Adipose tissue (tissue), 3 donors: ENCODE results near the gene RPTOR. TPM values are rescaled to one million over a fixed set of nuclear protein-coding genes. Genes with fewer than 3 reads are reported as not detected.

Experiments used
- H3K27ac ChIP-seq: one replicate; pipeline ENCODE4 v1.5.1; 2013; ENCODE audit warnings: low read depth, low read length
- WGBS, 3 donors: extraction: QIAGEN DNeasy Blood & Tissue Kit; methylation state at CpG; one replicate each; pipeline ENCODE4 v1.1.7; 2013; 5-methylcytosine and 5-hydroxymethylcytosine counted together
- polyA plus RNA-seq, 3 donors: library from polyadenylated mRNA; stranded (reverse); fragments of 200-250 nt; gene quantifications; one replicate each; pipeline ENCODE4 v1.2.3, GENCODE V29; 2013
- donor health status: healthy with polysubstance abuse.
- donor health status: Bipolar disorder and iron deficiency.
- donor health status: healthy.

Gene RPTOR
- polyA plus RNA-seq, 3 donors, result 5.8 to 13.2 (median 7.5) TPM

DNA sequence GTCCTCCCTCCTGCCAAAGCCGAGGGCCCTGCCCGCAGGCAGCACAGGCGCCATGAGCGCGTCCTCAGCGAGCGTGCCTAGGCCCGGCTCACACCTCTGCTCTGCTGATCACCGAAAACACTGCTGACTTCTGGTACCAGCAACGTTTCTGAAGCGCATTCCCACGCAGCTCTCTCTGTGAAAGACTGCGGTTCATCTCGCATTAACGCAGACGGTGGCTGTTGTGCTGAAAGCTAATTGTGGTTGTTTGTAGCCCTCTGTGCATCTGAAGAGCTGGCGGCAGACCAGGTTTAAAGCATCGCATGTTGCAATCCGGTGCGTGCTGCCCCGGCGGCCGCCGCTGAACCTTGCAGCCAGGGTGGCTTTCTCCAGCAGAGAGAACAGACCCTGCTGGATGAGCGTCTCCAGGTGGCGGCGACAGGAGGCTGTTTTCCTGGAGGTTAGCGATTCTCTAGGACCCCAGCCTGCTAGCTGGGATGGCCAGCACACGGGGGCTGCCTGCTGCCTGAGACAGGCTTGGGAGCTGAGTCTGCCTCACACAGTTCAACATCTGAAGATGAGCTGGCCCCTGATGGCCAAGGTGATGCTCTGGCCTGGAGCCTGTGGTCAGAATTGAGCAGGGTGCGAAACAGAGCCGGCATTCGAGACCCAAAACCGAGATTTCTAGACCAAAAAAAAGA, 397.2 kb downstream of the RPTOR start:
- H3K27ac ChIP-seq, result no peak overlapping the region
- 75 to 81% (median 75%) methylated on average over 32 to 33 of the region's 33 CpGs for WGBS, 3 donors

DNA sequence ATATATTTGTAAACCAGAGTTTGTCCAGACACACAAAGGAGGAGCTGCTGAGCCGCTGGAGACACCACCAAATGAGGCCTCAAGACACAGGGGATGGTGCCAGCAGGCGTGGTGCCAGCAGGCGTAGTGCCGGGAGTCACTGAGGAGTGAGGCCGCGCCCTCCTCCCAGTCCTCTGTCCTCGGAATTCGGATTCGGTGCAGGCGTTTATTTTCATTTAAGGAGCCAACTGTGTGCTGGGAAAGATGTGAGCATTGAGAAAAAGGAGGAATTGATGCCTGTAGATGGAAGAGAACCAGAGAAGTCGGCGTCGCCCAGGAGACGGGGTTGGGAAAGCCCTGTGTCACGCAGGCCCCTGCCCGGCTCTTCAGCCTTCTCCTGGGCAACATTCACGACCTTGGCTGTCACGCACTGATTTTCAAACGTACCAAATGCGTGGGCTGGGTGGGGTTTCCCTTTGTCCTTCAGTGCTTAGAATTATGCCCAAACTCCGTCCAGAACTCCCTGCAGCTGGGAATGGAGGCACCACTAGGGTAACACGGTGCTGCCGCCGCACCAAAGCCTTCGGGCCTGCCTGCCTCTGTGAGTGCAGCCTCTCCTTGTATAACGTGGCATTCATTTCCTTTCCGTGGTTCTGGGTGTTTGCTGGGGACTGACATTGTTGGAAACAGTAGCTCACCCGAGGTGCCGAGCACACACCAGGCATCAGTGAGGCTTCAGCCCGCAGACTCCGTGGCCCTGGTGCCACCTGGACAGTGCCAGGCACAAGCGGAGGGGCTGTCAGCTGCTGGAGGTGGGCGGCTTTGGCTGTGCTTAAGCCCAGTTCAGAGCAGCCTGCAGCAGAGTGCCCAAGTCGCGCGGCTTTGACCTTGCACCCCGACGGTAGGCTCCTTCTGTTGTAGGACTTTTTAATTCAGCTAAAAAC, 398.0 kb downstream of the RPTOR start:
- H3K27ac ChIP-seq, result no peak overlapping the region
- WGBS, 3 donors, result 55 to 82% (median 59%) methylated on average over 38 of the region's 38 CpGs

DNA sequence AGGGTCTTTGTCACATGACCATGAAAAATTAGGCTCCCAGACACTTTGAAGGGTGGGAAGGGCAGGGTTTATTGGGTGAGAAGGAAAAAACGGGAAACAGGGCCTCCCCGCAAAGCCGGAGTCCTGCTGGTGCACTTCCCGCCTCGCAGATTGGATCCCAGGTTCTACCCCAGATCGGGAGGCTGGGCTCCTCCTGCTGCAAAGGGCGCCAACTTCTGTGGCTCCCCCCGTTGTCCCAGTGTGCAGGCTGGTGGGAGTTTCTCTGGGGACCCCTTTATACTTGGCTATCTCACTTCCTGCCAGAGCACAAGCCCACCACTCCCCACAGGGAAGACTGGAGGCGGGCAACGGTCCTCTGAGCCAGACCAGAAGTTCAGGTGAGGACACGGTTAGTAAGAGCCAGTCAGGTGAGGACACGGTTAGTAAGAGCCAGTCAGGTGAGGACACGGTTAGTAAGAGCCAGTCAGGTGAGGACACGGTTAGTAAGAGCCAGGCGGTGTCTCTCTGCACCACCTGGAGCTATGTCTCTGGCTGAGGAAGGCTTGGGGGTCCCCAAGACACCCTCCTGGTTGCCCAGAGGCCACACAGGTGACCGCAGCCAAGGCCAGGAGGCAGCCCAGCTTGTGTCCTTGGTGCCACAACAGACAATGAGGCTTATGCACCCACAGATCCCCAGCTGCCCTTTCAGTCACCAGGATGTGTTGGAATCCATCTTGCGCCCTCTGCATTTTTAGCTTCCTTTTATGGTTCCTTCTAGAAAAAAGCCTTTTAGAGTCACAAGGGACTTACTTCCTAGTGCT, 398.9 kb downstream of the RPTOR start:
- 93% methylated on average over 17 of the region's 17 CpGs for WGBS, 3 donors
- no peak overlapping the region for H3K27ac ChIP-seq

DNA sequence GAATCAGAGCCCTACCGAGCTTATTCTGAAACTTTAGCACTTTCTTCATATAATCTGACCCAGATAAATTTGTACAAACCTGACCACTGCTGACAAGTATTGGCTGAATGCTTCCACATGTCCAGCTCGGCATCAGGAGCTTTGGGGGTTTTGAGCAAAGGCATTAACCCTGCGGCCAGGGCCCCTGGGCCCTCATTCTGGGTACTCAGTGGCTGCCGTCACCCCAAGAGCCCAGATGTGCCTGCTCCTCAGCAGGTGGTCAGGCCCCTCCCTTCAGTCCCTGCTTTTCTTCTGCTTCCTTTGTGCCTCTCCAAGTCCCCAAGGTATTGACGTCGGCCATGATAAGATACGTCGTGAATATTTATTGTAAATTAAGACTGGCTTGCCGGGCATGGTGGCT, 399.7 kb downstream of the RPTOR start:
- H3K27ac ChIP-seq, result no peak overlapping the region
- WGBS, 3 donors, result 87 to 94% (median 90%) methylated on average over 9 of the region's 9 CpGs

DNA sequence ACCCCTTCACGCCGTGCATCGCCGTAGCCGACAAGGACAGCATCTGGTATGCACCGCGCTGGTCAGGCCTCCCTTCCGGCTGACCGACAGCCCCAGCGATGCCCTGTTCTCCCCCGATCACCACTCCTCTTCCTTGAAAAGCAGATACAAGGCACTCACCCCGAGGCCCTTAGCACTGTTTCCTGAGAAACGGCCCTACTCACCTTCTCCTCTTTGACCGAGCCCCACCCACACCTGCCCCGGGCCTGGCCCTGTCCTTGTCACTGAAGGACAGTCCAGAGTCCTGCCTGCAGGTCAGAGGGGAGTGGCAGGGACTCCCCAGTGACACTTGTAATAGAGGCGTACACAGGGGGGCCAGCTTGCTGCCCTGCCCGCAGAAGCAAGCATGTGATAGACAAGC, 401.1 kb downstream of the RPTOR start:
- H3K27ac ChIP-seq, result no peak overlapping the region
- 96 to 97% (median 96%) methylated on average over 17 of the region's 17 CpGs for WGBS, 3 donors

DNA sequence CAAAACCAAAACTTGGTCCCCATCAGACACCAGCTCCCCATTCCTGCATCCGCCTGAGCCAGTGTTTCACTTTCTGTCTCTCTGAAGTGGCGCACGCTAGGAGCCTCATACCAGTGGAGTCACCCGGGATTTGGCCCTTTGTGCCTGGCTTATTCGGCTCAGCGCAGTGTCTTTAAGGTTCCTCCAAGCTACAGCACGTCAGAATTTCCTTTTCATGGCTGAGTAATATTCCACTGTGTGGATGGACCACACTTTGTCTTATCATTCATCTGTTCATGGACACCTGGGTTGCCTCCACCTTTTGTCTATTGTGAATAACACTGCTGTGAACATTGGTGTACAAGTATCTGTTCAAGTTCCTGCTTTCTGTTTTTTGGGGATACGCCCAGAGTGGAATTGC, 401.8 kb downstream of the RPTOR start:
- 92 to 99% (median 95%) methylated on average over 8 of the region's 8 CpGs for WGBS, 3 donors
- no peak overlapping the region for H3K27ac ChIP-seq

DNA sequence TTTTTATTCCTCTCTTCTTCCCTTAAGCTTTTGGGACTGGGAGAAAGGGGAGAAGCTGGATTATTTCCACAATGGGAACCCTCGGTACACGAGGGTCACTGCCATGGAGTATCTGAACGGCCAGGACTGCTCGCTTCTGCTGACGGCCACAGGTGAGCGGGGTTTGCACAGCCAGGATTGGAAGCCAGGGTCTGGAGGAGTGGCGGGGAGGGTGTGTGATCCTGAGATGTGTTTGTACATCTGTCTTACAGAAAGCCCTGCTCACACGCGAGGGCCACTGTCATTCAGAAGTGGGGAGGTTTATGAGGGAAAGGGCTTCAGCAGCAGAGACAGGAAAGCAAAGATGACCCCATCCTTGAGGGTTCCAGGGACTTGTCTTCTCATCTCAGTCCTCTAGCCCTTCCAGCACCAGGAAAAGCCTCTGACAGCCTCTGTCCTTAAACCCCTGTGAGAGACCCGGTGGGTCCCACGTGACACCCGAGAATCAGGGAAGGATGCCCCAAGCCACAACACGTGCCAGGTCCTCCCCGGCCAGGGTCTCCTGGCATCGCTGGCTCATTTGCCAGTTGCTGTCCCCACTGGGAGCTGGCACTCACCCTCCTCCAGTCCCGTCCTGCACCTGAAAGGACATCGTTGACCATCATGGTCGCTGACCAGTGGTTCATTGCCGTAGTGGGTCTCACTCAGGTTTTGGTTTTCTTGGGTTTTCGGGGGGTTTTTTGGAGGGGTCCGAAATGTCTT, 402.7 kb downstream of the RPTOR start:
- WGBS, 3 donors, result 92 to 95% (median 92%) methylated on average over 21 of the region's 21 CpGs
- H3K27ac ChIP-seq, result no peak overlapping the region

DNA sequence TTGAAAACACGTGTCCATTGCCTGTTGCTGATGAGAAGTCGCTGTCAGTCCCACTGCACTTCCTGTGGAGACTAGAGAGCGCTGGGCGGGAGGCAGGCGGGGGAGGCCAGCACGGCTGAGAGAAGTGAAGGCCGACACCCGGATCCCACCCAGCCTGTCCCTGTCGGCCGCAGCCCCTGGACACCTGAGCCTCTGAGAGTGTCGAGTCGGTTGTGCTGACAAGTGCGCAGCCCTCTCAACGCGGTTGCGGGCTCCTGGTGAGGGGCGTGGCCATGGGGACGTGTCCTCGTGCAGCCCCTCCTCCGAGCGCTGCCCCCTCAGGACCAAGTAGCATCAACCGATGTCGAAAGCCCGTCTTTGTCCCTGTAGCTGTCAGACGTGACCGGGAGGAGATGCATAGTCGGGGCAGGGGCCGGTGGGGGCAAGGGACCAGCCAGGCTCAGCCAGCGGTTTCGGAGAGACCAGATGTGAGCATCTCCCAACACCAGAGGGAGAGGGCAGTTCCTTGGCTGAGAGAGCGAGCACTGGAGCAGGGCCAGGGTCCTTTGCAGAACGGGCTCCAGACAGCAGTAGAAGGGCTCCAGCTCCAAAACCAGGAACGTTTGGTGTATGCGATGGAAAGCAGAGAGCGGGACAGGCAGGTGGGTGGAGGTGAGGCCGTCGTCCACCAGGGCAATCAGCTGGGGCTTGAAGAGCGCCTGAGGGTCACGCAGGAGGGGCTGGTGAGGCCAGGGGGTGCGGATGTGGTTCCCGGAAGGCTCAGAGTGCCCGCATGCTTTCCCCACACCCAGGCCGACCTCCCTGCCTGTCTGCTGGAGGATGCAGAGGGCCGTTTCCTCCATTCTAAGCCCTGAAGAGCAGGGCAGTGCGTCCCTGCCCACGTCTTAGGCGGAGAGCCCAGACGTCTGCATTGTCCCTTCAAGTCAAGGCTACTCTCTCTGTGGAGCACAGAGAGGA, 403.7 kb downstream of the RPTOR start:
- 92 to 93% (median 92%) methylated on average over 47 to 48 of the region's 48 CpGs for WGBS, 3 donors
- no peak overlapping the region for H3K27ac ChIP-seq

DNA sequence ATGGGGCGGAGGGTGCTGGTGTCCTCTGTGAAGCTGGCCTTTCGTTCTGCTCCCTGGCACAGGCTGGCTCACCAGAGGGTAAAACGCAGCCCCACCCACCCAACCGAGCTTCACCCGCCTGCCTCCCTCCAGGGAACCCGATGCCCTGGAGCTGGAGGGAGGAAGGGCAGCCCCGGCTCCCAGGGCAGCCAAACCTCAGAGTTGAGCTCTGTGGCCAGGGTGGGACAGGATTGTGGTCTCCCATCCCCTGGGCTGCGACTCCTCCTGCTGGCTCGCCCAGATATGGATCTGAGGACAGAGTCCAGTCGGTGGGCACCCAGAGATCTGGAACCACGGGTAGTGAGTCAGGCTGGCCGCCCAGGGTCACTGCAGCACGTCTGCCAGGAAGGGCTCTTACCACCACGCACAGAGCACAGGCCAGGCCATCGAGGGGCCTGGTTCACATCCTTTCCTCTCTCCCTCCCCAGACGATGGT, 404.4 kb downstream of the RPTOR start:
- WGBS, 3 donors, result 86 to 93% (median 90%) methylated on average over 16 of the region's 16 CpGs
- H3K27ac ChIP-seq, result no peak overlapping the region

DNA sequence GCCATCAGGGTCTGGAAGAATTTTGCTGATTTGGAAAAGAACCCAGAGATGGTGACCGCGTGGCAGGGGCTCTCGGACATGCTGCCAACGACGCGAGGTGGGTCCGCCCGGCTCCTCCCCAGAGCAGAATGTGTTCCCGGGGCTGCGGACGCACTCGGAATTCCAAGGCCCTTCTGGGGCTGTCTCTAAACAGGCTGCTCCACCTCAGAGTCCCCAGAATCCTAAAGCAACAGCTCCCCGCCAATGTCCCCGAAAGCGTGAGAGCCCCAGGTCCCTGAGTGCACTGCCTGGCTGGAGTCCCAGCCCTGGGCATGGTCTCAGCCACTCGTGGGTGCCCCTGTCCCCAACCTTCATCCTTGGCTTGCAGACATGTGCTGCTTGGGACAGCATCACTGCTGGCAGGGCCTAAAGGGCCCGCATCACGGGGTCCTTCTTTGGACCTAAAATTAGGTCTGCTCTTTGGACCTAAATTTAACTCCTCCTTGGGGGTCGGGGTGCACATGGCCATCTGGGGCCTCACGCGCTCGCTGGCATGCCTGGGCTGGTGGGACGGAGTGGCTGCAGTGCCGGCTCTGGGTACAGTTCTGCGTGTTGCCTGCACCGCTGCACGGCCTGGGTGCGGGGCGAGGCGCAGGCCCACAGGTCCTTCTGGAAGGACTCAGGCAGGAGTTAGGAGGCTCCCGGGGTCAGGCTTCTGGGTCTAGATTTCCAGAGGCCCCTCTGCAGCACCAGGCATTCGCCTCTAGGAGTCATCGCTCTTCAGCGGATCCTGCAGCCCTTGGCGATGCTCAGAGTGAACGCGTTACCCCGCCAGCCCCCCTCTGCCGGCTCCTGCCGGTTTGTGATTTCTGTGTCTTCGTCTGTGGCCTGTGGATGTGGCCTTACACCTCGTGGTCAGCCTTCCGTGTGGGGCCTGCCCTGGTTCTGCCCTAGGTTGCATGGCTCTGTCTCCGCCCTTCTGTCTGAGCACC, 405.1 kb downstream of the RPTOR start:
- WGBS, 3 donors, result 91 to 94% (median 93%) methylated on average over 44 of the region's 44 CpGs
- H3K27ac ChIP-seq, result no peak overlapping the region

DNA sequence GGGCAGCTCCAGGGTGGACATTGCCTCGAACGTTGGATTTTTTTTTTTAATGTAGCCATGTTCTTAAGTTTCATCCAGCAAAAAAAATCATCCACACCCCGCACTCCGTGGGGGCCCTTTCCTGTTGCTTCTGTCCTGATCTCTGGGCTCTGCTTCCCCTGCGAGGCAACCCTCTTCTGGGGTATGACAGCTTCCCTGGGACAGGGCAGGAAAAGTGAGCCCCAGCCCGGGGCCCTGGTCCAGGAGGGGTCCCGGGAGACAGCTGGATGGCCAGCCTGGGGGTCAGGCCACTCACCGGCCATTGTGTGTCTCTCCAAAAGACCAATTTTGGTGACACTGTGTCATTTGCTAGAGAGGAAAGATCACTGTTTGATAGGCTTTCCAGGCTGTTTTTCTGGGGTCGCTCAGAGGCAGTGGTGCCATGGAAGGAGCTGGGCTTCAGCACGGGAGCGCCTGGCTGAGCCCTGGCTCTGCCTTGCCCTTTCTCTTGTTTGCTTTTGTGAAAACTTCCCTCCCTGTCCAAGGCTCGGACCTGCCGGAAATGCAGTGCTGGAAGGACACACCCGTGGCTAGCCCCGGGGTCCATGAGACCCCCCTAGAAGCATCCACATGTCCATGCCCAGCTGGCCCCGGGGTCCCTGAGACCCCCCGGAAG, 406.0 kb downstream of the RPTOR start:
- WGBS, 3 donors, result 91 to 94% (median 93%) methylated on average over 17 of the region's 17 CpGs
- H3K27ac ChIP-seq, result no peak overlapping the region

DNA sequence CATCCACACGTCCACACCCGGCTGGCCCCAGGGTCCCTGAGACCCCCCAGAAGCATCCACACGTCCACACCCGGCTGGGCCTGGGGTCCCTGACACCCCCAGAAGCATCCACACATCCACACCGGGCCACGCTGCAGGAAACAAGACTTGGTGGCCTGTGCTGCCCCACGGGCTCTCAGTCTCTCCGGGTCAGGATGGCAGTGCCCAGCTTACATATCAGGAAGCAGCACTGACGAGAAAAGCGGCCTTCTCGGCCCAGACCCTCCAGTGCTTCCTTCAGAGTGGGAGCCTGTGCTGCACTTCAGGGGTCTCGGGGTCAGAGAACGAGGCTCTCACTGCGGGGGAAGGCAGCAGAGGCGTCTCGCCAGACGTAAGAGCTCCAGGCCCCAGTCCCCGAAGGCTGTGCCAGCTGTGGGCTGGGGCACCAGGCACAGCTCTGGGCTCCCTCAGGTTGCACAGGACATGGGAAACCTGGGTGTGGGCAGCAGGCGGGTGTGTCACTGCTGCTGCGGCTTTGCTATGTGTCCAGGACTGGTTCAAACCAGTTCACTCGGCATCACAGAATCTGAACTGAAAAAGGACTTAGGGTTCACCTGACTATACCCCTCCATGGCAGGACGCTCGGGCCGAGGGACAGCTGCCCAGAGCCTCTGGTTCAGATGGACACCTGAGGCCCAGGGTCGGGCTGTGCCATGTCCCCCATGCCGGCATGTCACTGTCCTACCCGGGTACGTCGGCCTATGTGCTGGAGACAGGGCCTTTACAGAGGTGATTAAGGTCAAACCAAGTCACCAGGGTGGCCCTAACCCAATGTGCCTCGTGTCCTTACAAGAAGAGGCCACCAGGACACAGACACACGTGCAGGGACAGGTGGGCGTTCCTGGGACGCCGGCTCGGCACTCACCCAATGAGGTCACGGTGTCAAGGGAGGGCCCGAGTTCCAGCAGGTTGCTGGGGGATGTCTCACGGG, 406.8 kb downstream of the RPTOR start:
- no peak overlapping the region for H3K27ac ChIP-seq
- 94 to 95% (median 95%) methylated on average over 38 of the region's 38 CpGs for WGBS, 3 donors

DNA sequence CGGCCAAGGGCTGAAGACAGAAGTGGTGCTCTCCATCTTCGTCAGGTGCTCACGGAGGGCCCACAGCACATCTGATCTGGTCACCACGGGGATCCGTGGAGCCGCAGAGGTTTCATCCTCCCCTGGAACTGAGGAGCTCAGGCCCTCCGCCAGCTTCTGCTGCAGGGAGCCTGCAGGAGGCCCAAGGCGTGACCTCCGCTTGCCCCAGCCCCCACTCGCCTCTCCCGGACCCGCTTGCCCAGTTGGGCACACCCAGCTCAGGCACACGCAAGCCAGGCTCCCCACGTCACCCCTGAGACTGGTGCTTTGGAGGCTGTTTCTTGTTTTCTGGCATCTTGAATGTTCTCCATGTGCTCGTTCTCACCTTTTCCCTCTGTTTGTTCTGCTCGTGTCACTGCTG, 407.7 kb downstream of the RPTOR start:
- H3K27ac ChIP-seq, result no peak overlapping the region
- 87 to 92% (median 92%) methylated on average over 16 of the region's 16 CpGs for WGBS, 3 donors

DNA sequence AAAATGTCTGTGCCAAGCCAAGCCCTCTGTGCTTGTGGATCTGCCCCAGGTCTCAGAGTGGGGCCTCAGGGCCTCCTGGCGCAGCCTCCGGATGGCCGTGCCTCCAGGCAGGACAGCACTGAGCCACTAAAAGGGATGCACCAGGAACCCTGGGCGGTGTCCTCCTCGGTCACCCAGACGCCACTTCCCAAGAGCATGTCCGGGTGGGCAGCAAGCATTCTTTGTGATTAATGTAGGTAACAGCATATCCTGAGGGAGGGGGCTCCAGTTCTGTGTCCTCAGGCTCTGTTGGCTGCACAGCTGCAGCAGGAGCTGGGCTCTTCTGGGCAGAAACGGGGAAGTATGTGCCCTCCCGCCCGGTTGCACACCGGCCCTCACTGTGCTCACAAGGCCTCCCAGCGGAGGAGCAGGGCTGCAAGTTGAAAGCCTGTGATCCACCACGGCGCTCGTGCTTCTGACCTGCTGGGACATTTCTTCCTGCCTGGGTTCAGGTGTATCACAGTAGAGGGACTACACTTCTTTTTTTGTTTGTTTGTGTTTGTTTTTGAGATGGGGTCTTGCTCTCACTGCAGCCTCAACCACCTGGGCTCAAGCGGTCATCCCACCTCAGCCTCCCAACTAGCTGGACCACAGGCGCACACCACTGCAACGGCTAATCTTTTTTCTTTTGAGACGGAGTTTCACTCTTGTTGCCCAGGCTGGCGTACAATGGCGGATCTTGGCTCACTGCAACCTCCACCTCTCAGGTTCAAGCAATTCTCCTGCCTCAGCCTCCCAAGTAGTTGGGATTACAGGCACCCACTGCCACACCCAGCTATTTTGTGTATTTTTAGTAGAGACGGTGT, 409.1 kb downstream of the RPTOR start:
- no peak overlapping the region for H3K27ac ChIP-seq
- 90 to 98% (median 95%) methylated on average over 22 of the region's 22 CpGs for WGBS, 3 donors
